ENCODE measurements around the gene PSMD2. TPM values are rescaled to one million over a fixed set of nuclear protein-coding genes. Genes with fewer than 3 reads are reported as not detected.

The PSMD2 gene
- total and polyA plus RNA-seq, 10 of the 15 experiments (the other 5 are each of a cell fraction or from before 2014, with no cell fraction given) = 103 to 515 (median 197) TPM

- TF ChIP-seq SIX5 (IDR thresholded peaks at IDR 0.05; ENCODE audit: low read depth, low read length, severe bottlenecking) (peak; percentile 84), GABPA (IDR thresholded peaks at IDR 0.05; ENCODE audit: low read depth) (no peak; the same call in 1 of the 2 replicates), ZBED1 (IDR thresholded peaks at IDR 0.05; ENCODE audit: borderline replicate concordance) (no peak), POLR2AphosphoS2 (IDR thresholded peaks at IDR 0.05; ENCODE audit: low read depth, low read length) (peak; percentile 58; the same call in 1 of the 2 replicates), ETV6 (conservative IDR thresholded peaks at IDR 0.05 in 1 of 2, IDR thresholded peaks at IDR 0.05 in 1 of 2; ENCODE audit: borderline replicate concordance in 1 of 2, low read depth in 1 of 2) (no peak), FOXM1 (IDR thresholded peaks at IDR 0.05; ENCODE audit: low read depth, low read length) (no peak), ELK1 (IDR thresholded peaks at IDR 0.05; ENCODE audit: low read depth, low read length) (no peak; the same call in none of the 2 replicates), POU2F2 (IDR thresholded peaks at IDR 0.05; ENCODE audit: borderline replicate concordance, low read depth, low read length) (no peak), PKNOX1 (IDR thresholded peaks at IDR 0.05) (no peak), PML (IDR thresholded peaks at IDR 0.05; ENCODE audit: low read length) (peak; percentile 54; the same call in 1 of the 2 replicates), TCF12 (IDR thresholded peaks at IDR 0.05; ENCODE audit: low read depth, low read length) (no peak), JUND (IDR thresholded peaks at IDR 0.05; ENCODE audit: low read depth, low read length) (no peak), ATF3 (IDR thresholded peaks at IDR 0.05; ENCODE audit: borderline replicate concordance, extremely low read depth, low read depth, low read length) (no peak), NRF1 (conservative IDR thresholded peaks at IDR 0.05; ENCODE audit: low read depth, low read length) (peak; percentile 45; the same call in 1 of the 2 replicates), E4F1 (IDR thresholded peaks at IDR 0.05; ENCODE audit: borderline replicate concordance, partially characterized antibody) (no peak), KAT2A (conservative IDR thresholded peaks at IDR 0.05; ENCODE audit: control insufficient read depth, low read depth, low read length) (no peak), MYC (IDR thresholded peaks at IDR 0.05; ENCODE audit: insufficient read depth, insufficient read length, insufficient replicate concordance, low read length, severe bottlenecking) (no peak), HCFC1 (IDR thresholded peaks at IDR 0.05; ENCODE audit: low read length) (peak; percentile 89), ZNF622 (IDR thresholded peaks at IDR 0.05) (no peak), HDGF (IDR thresholded peaks at IDR 0.05) (no peak), ZNF207 (IDR thresholded peaks at IDR 0.05; ENCODE audit: borderline replicate concordance) (no peak), EZH2 (IDR thresholded peaks at IDR 0.05; ENCODE audit: borderline replicate concordance, control insufficient read depth, low read depth, low read length) (no peak), NR2F1 (conservative IDR thresholded peaks at IDR 0.05) (0 out of 2 replicates have a peak, but pooled peaks have one; percentile 30), ZSCAN29 (IDR thresholded peaks at IDR 0.05) (no peak)
Measured at GRCh38 chr3:184298759-184299487, at the start of gene PSMD2 (continued).

Measured in GM12878 (cell line).